RWPE2 (cell line): Measurements from ENCODE around the gene IGLON5.

Experiments used
- ATAC-seq: fragments of 200-7000 bp; cut with Tn5 transposase; 3 replicates; pipeline ENCODE4 v1.9.1; 2021; ENCODE audit warnings: low read depth
- DNase-seq: peaks from one replicate; pipeline ENCODE4 v3.0.0-alpha.2; 2020; ENCODE audit warnings: low spot score
- H3K27ac ChIP-seq: fragments of 450-650 bp; 2 replicates; pipeline ENCODE4 v1.5.1; 2017; ENCODE audit warnings: mild to moderate bottlenecking; ENCODE audit not compliant: poor library complexity, severe bottlenecking
- H3K27me3 ChIP-seq: fragments of 250-450 bp; sonication (Bioruptor Pico); 2 replicates; pipeline ENCODE4 v1.5.1; 2021; ENCODE audit warnings: mild to moderate bottlenecking, moderate library complexity; ENCODE audit not compliant: insufficient read depth, poor library complexity, severe bottlenecking
- H3K36me3 ChIP-seq: fragments of 250-450 bp; sonication (Bioruptor Pico); 2 replicates; pipeline ENCODE4 v1.5.1; 2020; ENCODE audit warnings: low read depth, mild to moderate bottlenecking, moderate library complexity
- H3K4me1 ChIP-seq: fragments of 250-450 bp; sonication (Bioruptor Pico); 2 replicates; pipeline ENCODE4 v1.5.1; 2021; ENCODE audit warnings: mild to moderate bottlenecking, moderate library complexity; ENCODE audit not compliant: insufficient read depth, poor library complexity, severe bottlenecking
- H3K4me3 ChIP-seq: fragments of 250-450 bp; sonication (Bioruptor Pico); 2 replicates; pipeline ENCODE4 v1.5.1; 2021; ENCODE audit warnings: mild to moderate bottlenecking, moderate library complexity; ENCODE audit not compliant: severe bottlenecking
- H3K9me3 ChIP-seq: fragments of 250-450 bp; sonication (Bioruptor Pico); 2 replicates; pipeline ENCODE4 v1.5.1; 2021; ENCODE audit warnings: mild to moderate bottlenecking, moderate library complexity; ENCODE audit not compliant: severe bottlenecking
- CTCF ChIP-seq: fragments of 450-650 bp; IDR thresholded peaks from one replicate; pipeline ENCODE4 v1.5.1; 2017; ENCODE audit warnings: mild to moderate bottlenecking, moderate library complexity; ENCODE audit not compliant: poor library complexity, severe bottlenecking

IGLON5 gene

DNA sequence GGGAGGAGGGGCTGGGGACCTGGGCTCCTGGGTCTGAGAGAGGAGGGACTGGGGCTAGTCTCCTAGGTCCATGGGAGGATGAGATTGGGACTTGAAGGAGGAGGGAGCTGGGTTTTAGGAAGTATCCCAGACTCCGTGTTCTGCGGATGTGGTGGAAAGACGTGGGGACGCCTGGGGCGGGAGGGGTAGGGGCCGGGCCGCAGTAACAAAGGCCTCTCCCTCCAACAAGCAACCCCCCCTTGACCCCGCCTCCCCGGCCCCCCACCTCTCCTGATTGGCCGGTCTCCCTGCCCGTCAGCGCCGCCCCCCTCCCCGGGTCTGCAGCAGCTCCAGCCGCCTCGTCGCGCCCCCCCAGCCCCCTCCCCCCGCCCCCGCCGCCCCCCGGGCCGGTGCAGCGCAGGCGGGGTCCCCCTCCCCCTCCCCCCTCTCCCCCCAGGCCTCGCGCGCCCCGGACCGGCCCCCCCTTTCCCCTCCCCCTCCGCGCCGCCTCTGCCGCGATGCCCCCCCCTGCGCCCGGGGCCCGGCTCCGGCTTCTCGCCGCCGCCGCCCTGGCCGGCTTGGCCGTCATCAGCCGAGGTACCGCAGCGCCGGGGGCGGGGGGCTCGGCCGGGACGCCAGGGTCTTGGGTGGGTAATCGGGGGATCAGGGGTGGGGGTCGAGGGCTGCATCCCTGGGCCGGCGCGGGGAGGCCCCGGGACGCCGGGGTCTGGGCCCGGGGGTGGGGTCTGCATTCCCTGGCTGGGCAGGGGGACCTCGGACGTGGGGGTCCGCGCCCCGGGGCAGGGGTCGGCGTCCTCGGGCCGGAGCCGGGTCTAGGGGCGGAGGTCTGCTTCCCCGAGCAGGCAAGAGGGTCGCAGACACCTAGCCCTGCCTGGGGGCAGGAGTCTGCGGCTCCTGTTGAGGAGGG lies at the start of gene IGLON5:
Gene IGLON5 (plus strand): TSS at position 294 of the 907 bp plus-strand sequence. CDS start 204 bp downstream, at position 498.
- H3K27me3 ChIP-seq: peaks cover 12% of the 10 kb centered on the region
- no peaks in the 10 kb centered on the region for H3K36me3 ChIP-seq
- no peaks in the 10 kb centered on the region for H3K9me3 ChIP-seq
- ATAC-seq (no peak), DNase-seq (no peak)
- H3K4me3 ChIP-seq: no peak within 1 kb of the TSS
- H3K4me1 ChIP-seq: no peaks in the 10 kb centered on the region
- no peak for TF ChIP-seq CTCF
- H3K27ac ChIP-seq: no peak within 1 kb of the TSS

DNA sequence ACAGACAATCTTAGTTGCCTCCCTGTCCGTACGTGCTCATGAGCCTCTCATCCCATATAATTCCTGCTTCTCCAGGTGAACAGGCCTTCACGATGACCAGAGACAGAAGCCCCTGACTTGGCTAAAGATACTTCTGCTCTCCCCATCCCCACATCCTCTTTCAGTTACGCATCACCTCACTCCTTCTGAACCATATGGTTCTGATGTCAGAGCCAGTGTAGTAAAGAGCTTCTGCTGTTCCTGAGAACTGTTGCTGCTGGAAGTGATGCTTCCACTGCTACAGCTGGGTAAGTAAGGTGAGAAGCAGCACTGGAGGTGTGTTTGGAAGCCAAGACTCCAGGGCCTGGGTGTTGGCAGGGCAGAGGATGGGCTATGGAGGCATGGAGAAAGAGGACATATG lies 47.6 kb upstream of the IGLON5 start:
- ATAC-seq (no peak), DNase-seq (no peak)
- Histone ChIP-seq H3K4me3 (no peak overlapping the region), H3K36me3 (no peaks in the 10 kb centered on the region), H3K27ac (no peak overlapping the region), H3K9me3 (no peaks in the 10 kb centered on the region), H3K4me1 (no peaks in the 10 kb centered on the region), H3K27me3 (peaks cover 41% of the 10 kb centered on the region)
- TF ChIP-seq CTCF: no peak

GRCh38 chr19:51271067-51271466 lies 40.4 kb upstream of the IGLON5 start:
- ATAC-seq: no peak

GRCh38 chr19:51272183-51272810 lies 39.1 kb upstream of the IGLON5 start:
- TF ChIP-seq CTCF: no peak
- H3K27me3 ChIP-seq: no peaks in the 10 kb centered on the region
- ATAC-seq (no peak), DNase-seq (no peak)
- H3K4me1 ChIP-seq: no peaks in the 10 kb centered on the region
- no peaks in the 10 kb centered on the region for H3K9me3 ChIP-seq
- H3K36me3 ChIP-seq: no peaks in the 10 kb centered on the region
- no peak overlapping the region for H3K4me3 ChIP-seq
- no peak overlapping the region for H3K27ac ChIP-seq

More at GRCh38 chr19:51271067-51271466, 40.4 kb upstream of the IGLON5 start:
- DNase-seq: no peak
- Histone ChIP-seq H3K27me3 (no peaks in the 10 kb centered on the region), H3K27ac (no peak overlapping the region), H3K4me1 (no peaks in the 10 kb centered on the region), H3K36me3 (no peaks in the 10 kb centered on the region), H3K9me3 (no peaks in the 10 kb centered on the region), H3K4me3 (no peak overlapping the region)
- no peak for TF ChIP-seq CTCF
